Measurements from ENCODE around the gene CAMK1D. TPM values are rescaled to one million over a fixed set of nuclear protein-coding genes. Genes with fewer than 3 reads are reported as not detected.

The CAMK1D gene
- total RNA-seq, 4 donors from 2014 or later: 5.6 to 23.9 (median 7.4) TPM

- no peak for TF ChIP-seq POLR2A (IDR thresholded peaks at IDR 0.05)
- TF ChIP-seq, protein P1, sequence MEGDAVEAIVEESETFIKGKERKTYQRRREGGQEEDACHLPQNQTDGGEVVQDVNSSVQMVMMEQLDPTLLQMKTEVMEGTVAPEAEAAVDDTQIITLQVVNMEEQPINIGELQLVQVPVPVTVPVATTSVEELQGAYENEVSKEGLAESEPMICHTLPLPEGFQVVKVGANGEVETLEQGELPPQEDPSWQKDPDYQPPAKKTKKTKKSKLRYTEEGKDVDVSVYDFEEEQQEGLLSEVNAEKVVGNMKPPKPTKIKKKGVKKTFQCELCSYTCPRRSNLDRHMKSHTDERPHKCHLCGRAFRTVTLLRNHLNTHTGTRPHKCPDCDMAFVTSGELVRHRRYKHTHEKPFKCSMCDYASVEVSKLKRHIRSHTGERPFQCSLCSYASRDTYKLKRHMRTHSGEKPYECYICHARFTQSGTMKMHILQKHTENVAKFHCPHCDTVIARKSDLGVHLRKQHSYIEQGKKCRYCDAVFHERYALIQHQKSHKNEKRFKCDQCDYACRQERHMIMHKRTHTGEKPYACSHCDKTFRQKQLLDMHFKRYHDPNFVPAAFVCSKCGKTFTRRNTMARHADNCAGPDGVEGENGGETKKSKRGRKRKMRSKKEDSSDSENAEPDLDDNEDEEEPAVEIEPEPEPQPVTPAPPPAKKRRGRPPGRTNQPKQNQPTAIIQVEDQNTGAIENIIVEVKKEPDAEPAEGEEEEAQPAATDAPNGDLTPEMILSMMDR (IDR thresholded peaks at IDR 0.05): peak in 2 of 6 experiments; percentile 37
- Histone ChIP-seq H3K4me1 (no peaks in the 10 kb centered on the region), H3K4me3 (no peak overlapping the region), H3K27ac (no peak overlapping the region), H3K36me3 (no peaks in the 10 kb centered on the region), H3K27me3 (no peaks in the 10 kb centered on the region), H3K9me3 (no peaks in the 10 kb centered on the region)
- DNase-seq: no peak
Observed at GRCh38 chr10:12549297-12549696, 199.9 kb downstream of the CAMK1D start.

DNA sequence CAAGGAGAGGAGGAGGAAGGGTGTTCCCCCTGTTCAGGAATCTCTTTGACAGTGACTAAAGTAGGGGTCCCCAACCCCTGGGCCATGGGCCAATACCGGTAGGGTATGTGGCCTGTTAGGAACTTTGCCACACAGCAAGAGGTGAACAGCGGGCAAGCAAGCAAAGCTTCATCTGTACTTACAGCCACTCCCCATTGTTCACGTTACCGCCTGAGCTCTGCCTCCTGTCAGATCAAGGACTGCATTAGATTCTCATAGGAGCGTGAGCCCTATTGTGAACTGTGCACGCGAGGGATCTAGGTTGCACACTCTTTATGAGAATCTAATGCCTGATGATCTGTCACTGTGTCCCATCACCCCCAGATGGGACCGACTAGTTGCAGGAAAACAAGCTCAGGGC is 201.6 kb downstream of the CAMK1D start:
- H3K4me1 ChIP-seq: no peaks in the 10 kb centered on the region
- no peaks in the 10 kb centered on the region for H3K9me3 ChIP-seq
- TF ChIP-seq, protein P1 (IDR thresholded peaks at IDR 0.05): no peak
- TF ChIP-seq POLR2A (IDR thresholded peaks at IDR 0.05): no peak
- H3K27ac ChIP-seq: no peak overlapping the region
- H3K27me3 ChIP-seq: no peaks in the 10 kb centered on the region
- DNase-seq: no peak
- H3K4me3 ChIP-seq: no peak overlapping the region
- no peaks in the 10 kb centered on the region for H3K36me3 ChIP-seq

- no peak overlapping the region for H3K4me3 ChIP-seq
- no peaks in the 10 kb centered on the region for H3K27me3 ChIP-seq
- no peak for TF ChIP-seq POLR2A (IDR thresholded peaks at IDR 0.05)
- no peaks in the 10 kb centered on the region for H3K9me3 ChIP-seq
- DNase-seq: no peak
- no peaks in the 10 kb centered on the region for H3K36me3 ChIP-seq
- no peak overlapping the region for H3K27ac ChIP-seq
- H3K4me1 ChIP-seq: no peaks in the 10 kb centered on the region
Observed at GRCh38 chr10:12556039-12556438, 206.7 kb downstream of the CAMK1D start.

GRCh38 chr10:12559578-12560178 is 210.3 kb downstream of the CAMK1D start:
- Histone ChIP-seq H3K4me1 (no peaks in the 10 kb centered on the region), H3K4me3 (no peak overlapping the region), H3K27me3 (no peaks in the 10 kb centered on the region), H3K27ac (no peak overlapping the region), H3K9me3 (no peaks in the 10 kb centered on the region), H3K36me3 (no peaks in the 10 kb centered on the region)
- DNase-seq: no peak
- TF ChIP-seq, protein P1 (IDR thresholded peaks at IDR 0.05): no peak
- no peak for TF ChIP-seq POLR2A (IDR thresholded peaks at IDR 0.05)

GRCh38 chr10:12561307-12561706 is 212.0 kb downstream of the CAMK1D start:
- TF ChIP-seq POLR2A (IDR thresholded peaks at IDR 0.05): no peak
- TF ChIP-seq, protein P1 (IDR thresholded peaks at IDR 0.05): no peak
- Histone ChIP-seq H3K27ac (no peak overlapping the region), H3K9me3 (no peaks in the 10 kb centered on the region), H3K4me1 (no peaks in the 10 kb centered on the region), H3K4me3 (no peak overlapping the region), H3K36me3 (no peaks in the 10 kb centered on the region), H3K27me3 (no peaks in the 10 kb centered on the region)
- no peak for DNase-seq

- DNase-seq: no peak
- Histone ChIP-seq H3K27me3 (no peaks in the 10 kb centered on the region), H3K36me3 (no peaks in the 10 kb centered on the region), H3K4me1 (no peaks in the 10 kb centered on the region), H3K4me3 (no peak overlapping the region), H3K27ac (no peak overlapping the region), H3K9me3 (no peaks in the 10 kb centered on the region)
- TF ChIP-seq, protein P1 (IDR thresholded peaks at IDR 0.05): no peak
- no peak for TF ChIP-seq POLR2A (IDR thresholded peaks at IDR 0.05)
Observed at GRCh38 chr10:12561720-12562119, 212.4 kb downstream of the CAMK1D start.
